Liver (tissue), 9 donors: ENCODE measurements around the gene NSMCE4A. TPM values are rescaled to one million over a fixed set of nuclear protein-coding genes. Genes with fewer than 3 reads are reported as not detected.

Source experiments
- DNase-seq: peaks from one replicate; pipeline ENCODE4 v3.0.0-alpha.2; 2017; ENCODE audit warnings: low spot score
- H3K27ac ChIP-seq, 2 donors: one replicate each; pipeline ENCODE4 v1.7.0; 2013; ENCODE audit warnings: inconsistent platforms in 2 of 2, low read length in 2 of 2, control low read depth in 1 of 2, low read depth in 1 of 2, mild to moderate bottlenecking in 1 of 2
- H3K27me3 ChIP-seq, 4 donors: one replicate each; pipeline versions ENCODE4 v1.6.1 to v1.7.0; 2013; ENCODE audit warnings: low read length in 3 of 4, inconsistent platforms in 1 of 4, mild to moderate bottlenecking in 1 of 4, moderate library complexity in 1 of 4; ENCODE audit not compliant: control insufficient read depth in 4 of 4, insufficient read depth in 4 of 4
- H3K36me3 ChIP-seq, 4 donors: one replicate each; pipeline versions ENCODE4 v1.6.1 to v1.7.0; 2013; ENCODE audit warnings: low read length in 3 of 4, mild to moderate bottlenecking in 3 of 4, low read depth in 1 of 4, moderate library complexity in 1 of 4; ENCODE audit not compliant: control insufficient read depth in 4 of 4, insufficient read depth in 3 of 4
- H3K4me1 ChIP-seq, 4 donors: one replicate each; pipeline versions ENCODE4 v1.6.1 to v1.7.0; 2013; ENCODE audit warnings: low read length in 3 of 4, mild to moderate bottlenecking in 3 of 4, moderate library complexity in 1 of 4; ENCODE audit not compliant: control insufficient read depth in 4 of 4, insufficient read depth in 4 of 4
- H3K4me3 ChIP-seq, 3 donors: one replicate each; pipeline versions ENCODE4 v1.6.1 to v1.7.0; 2013; ENCODE audit warnings: low read length in 3 of 3, control low read depth in 1 of 3, low read depth in 1 of 3, mild to moderate bottlenecking in 1 of 3
- H3K9ac ChIP-seq, 2 donors: one replicate each; pipeline ENCODE4 v1.7.0; 2013; ENCODE audit warnings: low read length in 2 of 2, mild to moderate bottlenecking in 2 of 2, moderate library complexity in 2 of 2, control low read depth in 1 of 2, low read depth in 1 of 2
- H3K9me3 ChIP-seq, 4 donors: one replicate each; pipeline versions ENCODE4 v1.6.1 to v1.7.0; 2013; ENCODE audit warnings: low read length in 3 of 4; ENCODE audit not compliant: control insufficient read depth in 4 of 4
- CTCF ChIP-seq: fragments of 150-350 bp; IDR thresholded peaks from 2 replicates; pipeline ENCODE4 v1.5.1; 2017; ENCODE audit warnings: improper control_type of control experiment, low read depth, low read length; ENCODE audit not compliant: missing input control
- EGR1 ChIP-seq, 2 donors: IDR thresholded peaks; 2 replicates each; pipeline ENCODE4 v1.6.1; 2016 to 2018; ENCODE audit warnings: antibody characterized with exemption in 2 of 2, low read depth in 2 of 2
- FOXA1 ChIP-seq: IDR thresholded peaks from 2 replicates; pipeline ENCODE4 v1.6.1; 2016; ENCODE audit warnings: antibody characterized with exemption
- FOXA2 ChIP-seq: IDR thresholded peaks from 2 replicates; pipeline ENCODE4 v1.6.1; 2016; ENCODE audit warnings: antibody characterized with exemption
- GABPA ChIP-seq, 2 donors: IDR thresholded peaks in 1 of 2; conservative IDR thresholded peaks in 1 of 2; 2 replicates each; pipeline ENCODE4 v1.6.1; 2016; ENCODE audit warnings: antibody characterized with exemption in 2 of 2, mild to moderate bottlenecking in 1 of 2, moderate library complexity in 1 of 2
- JUND ChIP-seq, 2 donors: IDR thresholded peaks; 2 replicates each; pipeline ENCODE4 v1.6.1; 2016; ENCODE audit warnings: antibody characterized with exemption in 2 of 2
- MAX ChIP-seq: IDR thresholded peaks from 2 replicates; pipeline ENCODE4 v1.6.1; 2016; ENCODE audit warnings: antibody characterized with exemption
- NR2F2 ChIP-seq: IDR thresholded peaks from 2 replicates; pipeline ENCODE4 v1.6.1; 2016; ENCODE audit warnings: antibody characterized with exemption
- RAD21 ChIP-seq, 2 donors: IDR thresholded peaks; 2 replicates each; pipeline ENCODE4 v1.6.1; 2016; ENCODE audit warnings: antibody characterized with exemption in 2 of 2, mild to moderate bottlenecking in 2 of 2
- REST ChIP-seq: IDR thresholded peaks from 2 replicates; pipeline ENCODE4 v1.6.1; 2016; ENCODE audit warnings: antibody characterized with exemption, mild to moderate bottlenecking
- RXRA ChIP-seq, 2 donors: IDR thresholded peaks; 2 replicates each; pipeline ENCODE4 v1.6.1; 2017 to 2018; ENCODE audit warnings: antibody characterized with exemption in 2 of 2, mild to moderate bottlenecking in 1 of 2
- SP1 ChIP-seq: IDR thresholded peaks from 2 replicates; pipeline ENCODE4 v1.6.1; 2018; ENCODE audit warnings: antibody characterized with exemption, mild to moderate bottlenecking
- TAF1 ChIP-seq: conservative IDR thresholded peaks from 2 replicates; pipeline ENCODE4 v1.6.1; 2016; ENCODE audit warnings: antibody characterized with exemption, mild to moderate bottlenecking
- YY1 ChIP-seq: IDR thresholded peaks from 2 replicates; pipeline ENCODE4 v1.6.1; 2016; ENCODE audit warnings: antibody characterized with exemption, mild to moderate bottlenecking
- WGBS: extraction: QIAGEN DNeasy Blood & Tissue Kit; methylation state at CpG from one replicate; pipeline ENCODE4 v1.1.7; 2013; 5-methylcytosine and 5-hydroxymethylcytosine counted together
- polyA plus RNA-seq, 2 donors: library from polyadenylated mRNA; stranded (reverse) in 1 of 2; unstranded in 1 of 2; fragments of 200-250 nt in 1 of 2; fragments of >200 nt in 1 of 2; fragmentation: Nextera tagmentation in 1 of 2; extraction: Ambion mirVana in 1 of 2; gene quantifications; one replicate each; pipeline versions ENCODE4 v1.2.1 to v1.2.3, GENCODE V29; 2013 to 2015
- total RNA-seq, 2 donors: library from RNA; depleted of rRNA; stranded (reverse); fragments of >200 nt; gene quantifications; one replicate each; pipeline ENCODE4 v1.2.3, GENCODE V29; 2014
- TF ChIP-seq, protein P1 (sequence below): IDR thresholded peaks from 2 replicates; pipeline ENCODE4 v1.6.1; 2016; ENCODE audit warnings: antibody characterized with exemption
- TF ChIP-seq, protein P2 (sequence below): IDR thresholded peaks from 2 replicates; pipeline ENCODE4 v1.6.1; 2016; ENCODE audit warnings: antibody characterized with exemption
- donor health status: healthy.
- donor health status: healthy.
- donor health status: healthy.
- donor health status: healthy.
- donor health status: healthy.

The NSMCE4A gene
- total and polyA plus RNA-seq, 4 donors, result 16.8 to 46.5 (median 30.8) TPM

DNA sequence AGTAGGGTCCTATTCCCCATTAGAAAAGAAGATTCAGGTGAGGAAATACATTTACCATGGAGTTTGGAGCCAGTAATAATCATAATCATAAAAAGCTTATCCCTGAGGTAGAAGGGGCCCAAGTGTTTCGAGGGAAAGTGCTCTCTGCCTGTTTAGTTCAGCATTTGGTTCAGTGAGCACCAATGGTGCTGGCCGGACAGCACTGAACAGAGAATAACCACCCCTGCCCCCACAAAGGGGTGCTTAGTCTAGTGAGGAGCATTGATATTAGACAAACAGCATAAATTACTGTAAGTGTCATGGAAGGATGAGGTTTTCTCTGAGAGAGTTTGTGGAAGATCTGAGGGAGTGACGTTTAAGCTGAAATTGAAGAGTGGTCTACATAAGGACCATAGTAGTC lies 25.6 kb downstream of the NSMCE4A start:
- Histone ChIP-seq H3K4me3 (no peak overlapping the region), H3K27me3 (no peaks in the 10 kb centered on the region), H3K4me1 (no peaks in the 10 kb centered on the region), H3K36me3 (no peaks in the 10 kb centered on the region), H3K9ac (no peak overlapping the region), H3K9me3 (no peaks in the 10 kb centered on the region), H3K27ac (no peak overlapping the region)
- WGBS, result 94% methylated on average over 3 of the region's 3 CpGs
- no peak for DNase-seq
- no peak for TF ChIP-seq SP1

- DNase-seq, result no peak
- no peak overlapping the region for H3K4me3 ChIP-seq
- no peaks in the 10 kb centered on the region for H3K36me3 ChIP-seq
- H3K9me3 ChIP-seq, result no peaks in the 10 kb centered on the region
- no peak overlapping the region for H3K27ac ChIP-seq
- no peak overlapping the region for H3K9ac ChIP-seq
- H3K4me1 ChIP-seq, result no peaks in the 10 kb centered on the region
- H3K27me3 ChIP-seq, result no peaks in the 10 kb centered on the region
- TF ChIP-seq EGR1 (IDR thresholded peaks at IDR 0.05; ENCODE audit: low read depth in 2 of 2) (no peak), FOXA2 (no peak), JUND (IDR thresholded peaks at IDR 0.05) (no peak), NR2F2 (no peak), SP1 (no peak), RXRA (IDR thresholded peaks at IDR 0.05) (no peak), YY1 (no peak), RAD21 (IDR thresholded peaks at IDR 0.05) (no peak), GABPA (IDR thresholded peaks at IDR 0.05 in 1 of 2, conservative IDR thresholded peaks at IDR 0.05 in 1 of 2) (no peak), FOXA1 (no peak), TAF1 (no peak), CTCF (no peak), REST (no peak), MAX (no peak)
- TF ChIP-seq, protein P1, sequence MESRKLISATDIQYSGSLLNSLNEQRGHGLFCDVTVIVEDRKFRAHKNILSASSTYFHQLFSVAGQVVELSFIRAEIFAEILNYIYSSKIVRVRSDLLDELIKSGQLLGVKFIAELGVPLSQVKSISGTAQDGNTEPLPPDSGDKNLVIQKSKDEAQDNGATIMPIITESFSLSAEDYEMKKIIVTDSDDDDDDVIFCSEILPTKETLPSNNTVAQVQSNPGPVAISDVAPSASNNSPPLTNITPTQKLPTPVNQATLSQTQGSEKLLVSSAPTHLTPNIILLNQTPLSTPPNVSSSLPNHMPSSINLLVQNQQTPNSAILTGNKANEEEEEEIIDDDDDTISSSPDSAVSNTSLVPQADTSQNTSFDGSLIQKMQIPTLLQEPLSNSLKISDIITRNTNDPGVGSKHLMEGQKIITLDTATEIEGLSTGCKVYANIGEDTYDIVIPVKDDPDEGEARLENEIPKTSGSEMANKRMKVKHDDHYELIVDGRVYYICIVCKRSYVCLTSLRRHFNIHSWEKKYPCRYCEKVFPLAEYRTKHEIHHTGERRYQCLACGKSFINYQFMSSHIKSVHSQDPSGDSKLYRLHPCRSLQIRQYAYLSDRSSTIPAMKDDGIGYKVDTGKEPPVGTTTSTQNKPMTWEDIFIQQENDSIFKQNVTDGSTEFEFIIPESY, result no peak
- TF ChIP-seq, protein P2, sequence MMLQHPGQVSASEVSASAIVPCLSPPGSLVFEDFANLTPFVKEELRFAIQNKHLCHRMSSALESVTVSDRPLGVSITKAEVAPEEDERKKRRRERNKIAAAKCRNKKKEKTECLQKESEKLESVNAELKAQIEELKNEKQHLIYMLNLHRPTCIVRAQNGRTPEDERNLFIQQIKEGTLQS, result no peak
- 56% methylated on average over 2 of the region's 2 CpGs for WGBS
Measured at GRCh38 chr10:121949049-121949448, 26.0 kb downstream of the NSMCE4A start.
